PFSK-1 (cell line): ENCODE measurements around the gene WDR90.

Source experiments
- FOXP2 ChIP-seq: optimal IDR thresholded peaks from 2 replicates; pipeline ENCODE3; 2011; ENCODE audit warnings: borderline replicate concordance, control low read depth, inconsistent platforms; ENCODE audit not compliant: insufficient read depth; ENCODE audit errors: extremely low read length, extremely low read depth
- POLR2AphosphoS5 ChIP-seq: IDR thresholded peaks from 2 replicates; pipeline ENCODE4 v1.6.1; 2012; ENCODE audit warnings: low read depth, mild to moderate bottlenecking, control low read depth, low read length, moderate library complexity
- SIN3A ChIP-seq: IDR thresholded peaks from 2 replicates; pipeline ENCODE4 v1.6.1; 2012; ENCODE audit warnings: mild to moderate bottlenecking, low read length, moderate library complexity, borderline replicate concordance; ENCODE audit not compliant: insufficient read depth
- TAF1 ChIP-seq: IDR thresholded peaks from 2 replicates; pipeline ENCODE4 v1.6.1; 2012; ENCODE audit warnings: low read length, control low read depth, borderline replicate concordance; ENCODE audit not compliant: insufficient read depth
- TF ChIP-seq, protein P1 (sequence below), 2 experiments: IDR thresholded peaks; 2 replicates each; pipeline versions ENCODE4 v1.6.1 to v1.8.0; 2011 to 2012; ENCODE audit warnings: low read depth in 2 of 2, low read length in 2 of 2, control low read depth in 1 of 2, inconsistent platforms in 1 of 2, mild to moderate bottlenecking in 1 of 2, moderate library complexity in 1 of 2; ENCODE audit not compliant: insufficient read depth in 1 of 2

The WDR90 gene

DNA sequence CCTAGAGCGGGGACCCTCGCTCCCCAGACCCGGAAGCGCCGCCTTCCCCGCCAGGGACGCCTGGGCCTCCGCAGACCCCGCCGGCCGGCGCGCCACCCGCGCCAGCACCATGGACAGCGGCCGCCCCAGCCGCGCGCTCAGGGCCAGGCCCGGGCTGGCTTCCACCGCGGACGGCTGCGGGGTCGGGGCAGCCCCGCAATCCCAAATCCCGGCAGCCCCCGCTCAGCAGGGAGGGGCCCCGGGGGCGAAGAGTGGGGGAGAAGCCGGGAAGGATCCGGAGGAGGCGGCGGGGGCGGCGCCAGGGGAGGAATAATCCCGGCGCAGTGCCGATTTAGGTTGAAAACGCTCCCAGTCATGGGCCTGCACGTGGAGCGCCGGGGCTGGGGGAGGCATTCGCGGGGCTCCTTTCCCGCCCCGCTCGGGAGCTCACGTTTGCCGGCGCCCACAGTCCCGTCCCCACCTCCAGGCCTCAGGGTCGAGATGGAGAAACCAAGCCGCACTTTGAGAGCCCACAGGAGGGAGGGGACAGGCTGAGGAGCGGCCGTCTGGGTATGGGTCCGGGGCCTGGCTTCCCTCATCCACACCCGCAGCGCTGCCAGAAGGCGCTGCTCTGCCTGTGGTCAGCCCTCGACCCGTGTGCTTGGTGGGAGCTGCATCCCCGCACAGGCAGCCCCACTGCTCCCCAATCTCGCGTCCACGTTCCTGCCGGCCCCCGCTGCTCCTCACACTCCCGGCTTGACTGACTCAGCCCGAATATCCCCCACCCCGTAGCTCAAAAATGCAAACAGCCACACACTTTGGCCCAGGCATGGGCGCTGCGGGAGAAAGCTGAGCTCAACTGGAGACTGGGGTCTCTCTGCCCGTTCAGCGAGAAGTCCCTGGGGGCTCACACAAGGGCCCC, 51.8 kb downstream of the WDR90 start:
- TF ChIP-seq, protein P1, sequence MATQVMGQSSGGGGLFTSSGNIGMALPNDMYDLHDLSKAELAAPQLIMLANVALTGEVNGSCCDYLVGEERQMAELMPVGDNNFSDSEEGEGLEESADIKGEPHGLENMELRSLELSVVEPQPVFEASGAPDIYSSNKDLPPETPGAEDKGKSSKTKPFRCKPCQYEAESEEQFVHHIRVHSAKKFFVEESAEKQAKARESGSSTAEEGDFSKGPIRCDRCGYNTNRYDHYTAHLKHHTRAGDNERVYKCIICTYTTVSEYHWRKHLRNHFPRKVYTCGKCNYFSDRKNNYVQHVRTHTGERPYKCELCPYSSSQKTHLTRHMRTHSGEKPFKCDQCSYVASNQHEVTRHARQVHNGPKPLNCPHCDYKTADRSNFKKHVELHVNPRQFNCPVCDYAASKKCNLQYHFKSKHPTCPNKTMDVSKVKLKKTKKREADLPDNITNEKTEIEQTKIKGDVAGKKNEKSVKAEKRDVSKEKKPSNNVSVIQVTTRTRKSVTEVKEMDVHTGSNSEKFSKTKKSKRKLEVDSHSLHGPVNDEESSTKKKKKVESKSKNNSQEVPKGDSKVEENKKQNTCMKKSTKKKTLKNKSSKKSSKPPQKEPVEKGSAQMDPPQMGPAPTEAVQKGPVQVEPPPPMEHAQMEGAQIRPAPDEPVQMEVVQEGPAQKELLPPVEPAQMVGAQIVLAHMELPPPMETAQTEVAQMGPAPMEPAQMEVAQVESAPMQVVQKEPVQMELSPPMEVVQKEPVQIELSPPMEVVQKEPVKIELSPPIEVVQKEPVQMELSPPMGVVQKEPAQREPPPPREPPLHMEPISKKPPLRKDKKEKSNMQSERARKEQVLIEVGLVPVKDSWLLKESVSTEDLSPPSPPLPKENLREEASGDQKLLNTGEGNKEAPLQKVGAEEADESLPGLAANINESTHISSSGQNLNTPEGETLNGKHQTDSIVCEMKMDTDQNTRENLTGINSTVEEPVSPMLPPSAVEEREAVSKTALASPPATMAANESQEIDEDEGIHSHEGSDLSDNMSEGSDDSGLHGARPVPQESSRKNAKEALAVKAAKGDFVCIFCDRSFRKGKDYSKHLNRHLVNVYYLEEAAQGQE (IDR thresholded peaks at IDR 0.05; ENCODE audit: insufficient read depth in 1 of 2, low read depth in 2 of 2, low read length in 2 of 2): peak; percentile 90 to 98
- no peak for TF ChIP-seq POLR2AphosphoS5

DNA sequence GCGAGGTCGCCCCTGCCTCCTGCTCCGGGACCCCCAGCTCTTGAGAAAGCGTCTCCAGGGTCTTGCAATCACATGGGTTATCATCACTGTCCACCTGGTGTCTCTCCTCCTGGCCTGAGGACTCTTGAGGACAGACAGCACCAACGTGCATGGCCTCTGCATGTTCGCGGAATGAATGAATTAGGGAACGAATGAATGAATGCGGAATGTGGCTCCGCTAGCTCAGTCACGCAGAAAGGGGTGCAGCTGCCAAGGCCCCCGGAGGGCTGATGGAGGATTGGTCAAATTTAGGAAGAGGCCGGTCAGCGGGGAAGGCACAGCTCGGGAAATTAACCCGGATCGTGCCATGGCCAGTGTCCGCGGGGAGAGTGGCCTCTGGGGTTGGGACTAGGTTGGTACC, 53.2 kb downstream of the WDR90 start:
- no peak for TF ChIP-seq FOXP2
- TF ChIP-seq TAF1: no peak
- TF ChIP-seq, protein P1 (IDR thresholded peaks at IDR 0.05; ENCODE audit: insufficient read depth in 1 of 2, low read depth in 2 of 2, low read length in 2 of 2): no peak
- TF ChIP-seq SIN3A: no peak
- TF ChIP-seq POLR2AphosphoS5: no peak

DNA sequence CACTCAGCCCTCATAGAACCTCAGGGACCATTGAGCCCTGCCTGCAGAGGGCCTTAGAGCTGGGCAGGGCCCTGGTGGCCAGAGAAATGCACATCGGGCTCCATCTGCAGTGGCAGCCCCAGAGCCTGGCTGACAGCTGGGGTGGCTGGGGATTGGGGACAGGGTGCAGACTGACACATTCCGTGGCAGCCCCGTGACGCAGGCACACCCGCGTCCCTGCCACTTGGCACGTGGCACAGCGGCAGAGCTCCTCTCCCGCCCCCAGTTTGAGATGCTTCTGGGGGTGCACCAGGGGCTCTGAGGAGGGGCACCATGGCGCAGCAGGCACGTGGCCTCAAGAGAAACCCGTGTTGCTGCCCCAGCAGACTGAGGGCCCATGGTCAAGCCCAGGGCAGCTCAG, 54.2 kb downstream of the WDR90 start:
- TF ChIP-seq, protein P1 (IDR thresholded peaks at IDR 0.05; ENCODE audit: insufficient read depth in 1 of 2, low read depth in 2 of 2, low read length in 2 of 2): no peak

DNA sequence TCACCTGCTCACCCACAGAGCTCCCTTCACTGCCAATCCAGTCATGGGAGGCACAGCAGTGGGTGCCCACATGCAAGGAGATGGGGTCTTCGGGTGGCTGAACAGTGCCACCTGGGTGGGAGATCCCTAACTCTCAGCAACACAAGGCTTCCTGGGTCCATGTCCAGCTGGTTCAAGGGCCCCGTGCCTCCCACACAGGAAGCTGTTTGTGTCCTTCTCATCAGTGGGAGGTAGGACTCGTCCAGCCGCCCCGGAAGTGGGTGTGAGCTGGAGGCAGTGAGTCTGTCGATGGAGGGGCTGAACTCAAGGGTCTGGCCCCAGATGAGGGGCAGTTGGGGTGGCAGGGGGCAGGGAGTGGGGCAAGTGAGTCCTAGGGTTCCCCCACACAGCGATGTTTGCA, 54.9 kb downstream of the WDR90 start:
- no peak for TF ChIP-seq SIN3A
- no peak for TF ChIP-seq POLR2AphosphoS5
- no peak for TF ChIP-seq TAF1
- no peak for TF ChIP-seq FOXP2
- TF ChIP-seq, protein P1 (IDR thresholded peaks at IDR 0.05; ENCODE audit: insufficient read depth in 1 of 2, low read depth in 2 of 2, low read length in 2 of 2): no peak
